BJ (cell line): ENCODE measurements around the gene CANT1. TPM values are rescaled to one million over a fixed set of nuclear protein-coding genes. Genes with fewer than 3 reads are reported as not detected.
A peak's percentile ranks its signal among the peaks of the same experiment; 100 is the strongest.

Experiments used
- CTCF ChIA-PET: fragments of 350-600 bp; formaldehyde crosslinking; extraction: SDS; loops from one replicate; lab custom pipeline; 2021; ENCODE audit warnings: antibody characterized with exemption, inconsistent platforms; lab: Yijun Ruan, JAX
- POLR2A ChIA-PET: fragments of 300-600 bp; sonication (Branson Sonifier 250); formaldehyde crosslinking; extraction: SDS; loops from one replicate; lab custom pipeline; 2021; ENCODE audit warnings: antibody characterized with exemption; lab: Charles Lee
- DNase-seq: peaks from one replicate; pipeline ENCODE4 v3.0.0-alpha.2; 2011; ENCODE audit warnings: low read depth
- H3K27me3 ChIP-seq: 2 replicates; pipeline ENCODE4 v1.6.0; 2011; ENCODE audit warnings: low read length; ENCODE audit not compliant: control insufficient read depth, insufficient read depth
- H3K36me3 ChIP-seq: 2 replicates; pipeline ENCODE4 v1.5.1; 2011; ENCODE audit warnings: low read length; ENCODE audit not compliant: control insufficient read depth, insufficient read depth
- H3K4me3 ChIP-seq: 2 replicates; pipeline ENCODE4 v1.5.1; 2011; ENCODE audit warnings: low read depth, mild to moderate bottlenecking, control low read depth, low read length
- polyA plus RNA-seq: library from polyadenylated mRNA; depleted of rRNA; stranded (reverse); fragments of >200 nt; gene quantifications from 2 replicates; pipeline ENCODE4 v1.2.3, GENCODE V29; 2011
- TF ChIP-seq, protein P1 (sequence below): IDR thresholded peaks from 2 replicates; pipeline ENCODE4 v1.5.1; 2011; ENCODE audit warnings: low read depth, mild to moderate bottlenecking, control low read depth, inconsistent platforms, low read length, moderate library complexity; ENCODE audit not compliant: insufficient read depth

Gene CANT1
- polyA plus RNA-seq, 1 experiment: 83.5 TPM

DNA sequence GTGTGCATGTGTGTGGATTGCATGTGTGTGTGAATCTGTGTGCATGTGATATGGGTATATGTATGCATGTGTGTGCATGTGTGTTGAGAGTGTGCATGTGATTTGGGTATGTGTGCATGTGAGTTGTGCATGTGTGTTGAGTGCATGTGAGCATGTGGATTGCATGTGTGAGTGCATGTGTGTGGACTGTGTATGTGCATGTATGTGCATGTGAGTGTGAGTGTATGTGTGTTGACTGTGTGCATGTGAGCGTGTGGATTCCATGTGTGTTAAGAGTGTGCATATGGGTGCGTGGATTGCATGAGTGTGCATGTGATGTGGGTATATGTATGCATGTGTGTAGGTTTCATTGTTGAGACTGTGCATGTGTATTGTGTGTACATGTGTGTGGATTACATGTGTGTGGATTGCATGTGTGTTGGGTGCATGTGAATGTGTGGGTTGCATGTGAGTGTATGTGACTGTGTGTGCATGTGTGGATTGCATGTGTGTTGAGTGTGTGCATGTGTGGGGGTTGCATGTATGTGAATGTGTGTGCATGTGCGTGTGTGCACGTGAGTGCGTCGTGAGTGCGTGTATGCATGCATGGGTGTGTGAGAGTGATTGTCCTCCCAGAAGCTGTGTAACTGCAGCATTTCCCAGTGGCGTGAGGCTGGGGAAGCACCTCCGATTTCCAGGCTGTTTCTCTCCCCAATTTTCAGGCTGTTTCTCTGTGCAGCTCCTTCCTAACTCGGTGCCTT is 33.8 kb upstream of the CANT1 start:
- no peaks in the 10 kb centered on the region for H3K27me3 ChIP-seq
- TF ChIP-seq, protein P1, sequence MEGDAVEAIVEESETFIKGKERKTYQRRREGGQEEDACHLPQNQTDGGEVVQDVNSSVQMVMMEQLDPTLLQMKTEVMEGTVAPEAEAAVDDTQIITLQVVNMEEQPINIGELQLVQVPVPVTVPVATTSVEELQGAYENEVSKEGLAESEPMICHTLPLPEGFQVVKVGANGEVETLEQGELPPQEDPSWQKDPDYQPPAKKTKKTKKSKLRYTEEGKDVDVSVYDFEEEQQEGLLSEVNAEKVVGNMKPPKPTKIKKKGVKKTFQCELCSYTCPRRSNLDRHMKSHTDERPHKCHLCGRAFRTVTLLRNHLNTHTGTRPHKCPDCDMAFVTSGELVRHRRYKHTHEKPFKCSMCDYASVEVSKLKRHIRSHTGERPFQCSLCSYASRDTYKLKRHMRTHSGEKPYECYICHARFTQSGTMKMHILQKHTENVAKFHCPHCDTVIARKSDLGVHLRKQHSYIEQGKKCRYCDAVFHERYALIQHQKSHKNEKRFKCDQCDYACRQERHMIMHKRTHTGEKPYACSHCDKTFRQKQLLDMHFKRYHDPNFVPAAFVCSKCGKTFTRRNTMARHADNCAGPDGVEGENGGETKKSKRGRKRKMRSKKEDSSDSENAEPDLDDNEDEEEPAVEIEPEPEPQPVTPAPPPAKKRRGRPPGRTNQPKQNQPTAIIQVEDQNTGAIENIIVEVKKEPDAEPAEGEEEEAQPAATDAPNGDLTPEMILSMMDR: no peak
- H3K4me3 ChIP-seq: no peak overlapping the region
- ChIA-PET POLR2A (no interaction called here), CTCF (interaction anchor here (1.2 to 3.3 kb wide), 9 partner anchors 10 to 349 kb away, joined by 4 to 61 read pairs (median 30); no protein-coding TSS in a partner anchor)
- no peak for DNase-seq
- H3K36me3 ChIP-seq: peaks cover 2% of the 10 kb centered on the region; the same call in 1 of the 2 replicates

DNA sequence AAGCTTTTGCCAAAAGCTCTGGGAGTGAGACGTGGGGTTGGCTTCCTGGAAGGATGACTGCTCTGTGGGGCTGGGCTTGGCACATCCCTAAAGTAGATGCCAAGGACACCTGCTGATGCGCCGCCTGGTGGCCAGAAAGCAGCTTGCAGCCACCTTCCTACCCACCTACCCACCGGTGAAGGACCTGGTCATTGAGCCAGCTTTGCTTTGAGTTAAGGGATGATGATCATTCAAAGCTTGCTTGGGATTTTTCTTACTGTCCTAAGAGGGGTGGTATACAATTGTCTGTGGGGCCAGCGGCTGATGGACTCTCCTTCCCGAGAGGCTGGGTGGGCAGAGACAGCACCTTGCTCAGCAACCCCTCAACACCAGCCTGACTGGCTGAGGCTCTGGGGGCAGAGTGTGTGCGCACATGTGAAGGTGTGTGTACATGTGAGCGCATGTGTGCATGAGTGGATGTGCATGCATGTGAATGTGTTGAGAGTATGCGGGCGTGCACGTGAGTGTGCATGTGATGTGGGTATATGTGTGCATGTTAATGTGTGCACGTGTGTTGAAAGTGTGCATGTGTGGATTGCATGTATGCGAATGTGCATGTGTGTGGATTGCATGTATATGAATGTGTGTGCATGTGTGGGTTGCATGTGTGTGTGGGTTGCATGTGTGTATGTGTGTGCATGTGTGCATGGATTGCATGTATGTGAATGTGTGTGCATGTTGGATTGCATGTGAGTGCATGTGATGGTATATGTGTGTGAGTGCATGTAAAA is 33.0 kb upstream of the CANT1 start:
- Histone ChIP-seq H3K36me3 (no peaks in the 10 kb centered on the region; the same call in 1 of the 2 replicates), H3K4me3 (no peak overlapping the region), H3K27me3 (no peaks in the 10 kb centered on the region)
- POLR2A ChIA-PET: no interaction called here
- DNase-seq: no peak
- CTCF ChIA-PET: interaction anchor here (0.8 to 3.8 kb wide), 14 partner anchors 9 to 359 kb away, joined by 3 to 24 read pairs (median 4); no protein-coding TSS in a partner anchor
- TF ChIP-seq, protein P1: peak; percentile 75

DNA sequence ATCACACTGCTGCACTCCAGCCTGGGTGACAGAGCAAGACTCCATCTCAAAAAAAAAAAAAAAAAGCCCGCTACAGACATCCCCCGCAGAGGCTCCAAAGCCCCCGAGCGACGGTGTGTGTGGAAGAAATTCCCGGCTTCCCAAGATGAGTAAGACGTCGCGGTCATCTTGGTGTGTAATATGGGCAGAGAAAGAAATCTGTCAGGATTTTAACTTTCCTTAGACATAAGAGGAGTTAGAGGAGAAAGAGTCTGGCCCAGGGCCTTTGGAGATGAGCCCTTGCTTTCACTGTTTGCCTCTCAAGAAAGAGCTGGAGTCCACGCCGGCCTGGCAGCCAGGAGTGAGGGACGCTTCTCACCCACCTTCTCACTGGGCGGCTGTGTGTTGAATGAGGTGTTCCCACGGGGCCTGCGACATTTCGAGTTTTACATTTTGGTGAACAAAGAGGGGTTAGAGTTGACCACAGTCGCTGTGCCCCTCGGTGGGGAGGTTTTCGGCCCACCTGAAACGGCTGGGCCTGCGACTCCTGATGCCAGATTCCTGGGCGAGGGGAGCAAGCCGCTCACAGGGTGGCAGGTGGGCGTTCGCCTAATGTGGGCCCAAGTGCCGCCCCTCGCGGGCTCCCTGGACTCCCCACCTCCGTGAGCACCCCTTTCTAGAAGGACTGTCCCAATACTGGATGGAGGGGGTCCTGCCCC is 32.3 kb upstream of the CANT1 start:
- POLR2A ChIA-PET: no interaction called here
- TF ChIP-seq, protein P1: no peak
- H3K4me3 ChIP-seq: no peak overlapping the region
- no peaks in the 10 kb centered on the region for H3K36me3 ChIP-seq
- DNase-seq: no peak
- CTCF ChIA-PET: interaction anchor here (0.8 to 3.8 kb wide), 18 partner anchors 8 to 359 kb away, joined by 3 to 24 read pairs (median 4); partner anchors contain the start of gene ENGASE
- no peaks in the 10 kb centered on the region for H3K27me3 ChIP-seq

DNA sequence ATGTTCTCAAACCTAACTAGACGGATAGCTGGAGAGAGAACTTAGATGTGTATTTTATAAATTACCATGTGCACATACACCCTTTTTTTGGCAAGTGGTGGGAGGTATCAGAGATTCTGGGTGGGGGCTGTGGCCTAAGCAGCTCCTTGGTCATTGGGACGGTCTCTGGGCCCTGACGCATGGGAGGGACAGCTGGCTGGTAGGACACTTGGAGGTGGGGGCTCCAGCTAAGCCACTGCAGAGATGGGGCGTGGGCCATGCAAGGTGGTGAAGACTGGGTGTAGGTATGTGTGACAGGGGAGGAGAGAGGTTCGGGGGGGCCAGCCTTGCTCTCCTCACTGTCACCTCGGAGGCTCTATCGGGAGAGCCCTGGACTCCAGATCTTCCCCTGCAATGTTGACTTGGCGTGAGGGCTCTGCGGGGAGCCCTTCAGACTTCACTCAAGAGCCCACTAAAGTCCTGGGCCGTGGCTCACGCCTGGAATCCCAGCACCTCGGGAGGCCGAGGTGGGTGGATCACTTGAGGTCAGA is 31.5 kb upstream of the CANT1 start:
- DNase-seq: no peak
- ChIA-PET POLR2A (no interaction called here), CTCF (interaction anchor here (0.6 to 3.8 kb wide), 13 partner anchors 9 to 610 kb away, joined by 3 to 24 read pairs (median 4); partner anchors contain the start of gene ENGASE)
- Histone ChIP-seq H3K36me3 (no peaks in the 10 kb centered on the region), H3K4me3 (no peak overlapping the region), H3K27me3 (no peaks in the 10 kb centered on the region)
- TF ChIP-seq, protein P1: no peak
